Caco-2 (cell line): Measurements from ENCODE around the gene PCDHA4. TPM values are rescaled to one million over a fixed set of nuclear protein-coding genes. Genes with fewer than 3 reads are reported as not detected.
"Not testable (repeated sequence)": the region's sequence is repeated elsewhere in the genome, so short reads cannot be mapped to it uniquely, and the experiment has no call there.

ENCODE experiments used
- BruUV-seq: library from RNA; stranded (reverse); fragments of 400-500 nt; replicated peaks from 2 replicates; lab custom pipeline; 2021; lab: Mats Ljungman, UMichigan
- CTCF ChIA-PET: fragments of 300-600 bp; sonication (Branson Sonifier 250); formaldehyde crosslinking; loops from one replicate; lab custom pipeline; 2022; ENCODE audit warnings: antibody characterized with exemption; lab: Charles Lee
- POLR2A ChIA-PET: fragments of 300-600 bp; sonication (Branson Sonifier 250); formaldehyde crosslinking; loops from one replicate; lab custom pipeline; 2022; ENCODE audit warnings: antibody characterized with exemption; lab: Charles Lee
- DNase-seq, 2 experiments: peaks; one replicate each; pipeline versions ENCODE4 v3.0.0 to v3.0.0-alpha.2; 2020 to 2022
- H3K27me3 ChIP-seq: replicated peaks from 2 replicates; pipeline ENCODE4 v1.6.0; 2011; ENCODE audit warnings: low read length; ENCODE audit not compliant: control insufficient read depth, insufficient read depth
- H3K36me3 ChIP-seq: 2 replicates; pipeline ENCODE4 v1.5.1; 2011; ENCODE audit warnings: low read length; ENCODE audit not compliant: control insufficient read depth, insufficient read depth
- H3K4me1 ChIP-seq: fragments of 250-450 bp; sonication (Bioruptor Pico); 2 replicates; pipeline ENCODE4 v1.5.1; 2020; ENCODE audit warnings: mild to moderate bottlenecking
- H3K4me3 ChIP-seq: 2 replicates; pipeline ENCODE4 v1.5.1; 2011; ENCODE audit warnings: low read depth, mild to moderate bottlenecking, control low read depth, low read length
- H3K9me3 ChIP-seq: fragments of 250-450 bp; sonication (Bioruptor Pico); 2 replicates; pipeline ENCODE4 v1.5.1; 2020; ENCODE audit warnings: mild to moderate bottlenecking, moderate library complexity
- H3K27ac Mint-ChIP-seq: one replicate; pipeline ENCODE4 v1.8.0; 2022; ENCODE audit warnings: mixed read lengths; ENCODE audit not compliant: unreplicated experiment
- H3K27me3 Mint-ChIP-seq: one replicate; pipeline ENCODE4 v1.8.0; 2022; ENCODE audit warnings: mixed read lengths; ENCODE audit not compliant: insufficient read depth, unreplicated experiment
- H3K36me3 Mint-ChIP-seq: one replicate; pipeline ENCODE4 v1.8.0; 2022; ENCODE audit warnings: mild to moderate bottlenecking, mixed read lengths; ENCODE audit not compliant: insufficient read depth, unreplicated experiment
- H3K4me1 Mint-ChIP-seq: one replicate; pipeline ENCODE4 v1.8.0; 2022; ENCODE audit warnings: low read depth, mixed read lengths; ENCODE audit not compliant: unreplicated experiment
- H3K4me3 Mint-ChIP-seq: one replicate; pipeline ENCODE4 v1.8.0; 2022; ENCODE audit warnings: mild to moderate bottlenecking, moderate library complexity, mixed read lengths; ENCODE audit not compliant: unreplicated experiment
- H3K9me3 Mint-ChIP-seq: one replicate; pipeline ENCODE4 v1.8.0; 2022; ENCODE audit warnings: mixed read lengths; ENCODE audit not compliant: unreplicated experiment
- intact Hi-C: fragments of 100-400 bp; cut with micrococcal nuclease; formaldehyde crosslinking; loops from one replicate; pipeline ENCODE4 v1.10.0; 2022; ENCODE audit not compliant: unreplicated experiment
- total RNA-seq: library from RNA; stranded (reverse); gene quantifications from 2 replicates; pipeline ENCODE4 v1.2.3, GENCODE V29; 2022
- TF ChIP-seq, protein P1 (sequence below), 2 experiments: fragments of 200-600 bp in 1 of 2; IDR thresholded peaks; 1 replicate in 1 of 2; 2 replicates in 1 of 2; pipeline versions ENCODE4 v1.5.1 to v1.8.0; 2011 to 2022; ENCODE audit warnings: antibody characterized with exemption in 1 of 2, control low read depth in 1 of 2, inconsistent platforms in 1 of 2, low read depth in 1 of 2, low read length in 1 of 2, mild to moderate bottlenecking in 1 of 2, moderate library complexity in 1 of 2; ENCODE audit not compliant: insufficient read depth in 1 of 2, severe bottlenecking in 1 of 2, unreplicated experiment in 1 of 2

Gene PCDHA4
- total RNA-seq, 1 experiment from 2014 or later, result 0.07 TPM

DNA sequence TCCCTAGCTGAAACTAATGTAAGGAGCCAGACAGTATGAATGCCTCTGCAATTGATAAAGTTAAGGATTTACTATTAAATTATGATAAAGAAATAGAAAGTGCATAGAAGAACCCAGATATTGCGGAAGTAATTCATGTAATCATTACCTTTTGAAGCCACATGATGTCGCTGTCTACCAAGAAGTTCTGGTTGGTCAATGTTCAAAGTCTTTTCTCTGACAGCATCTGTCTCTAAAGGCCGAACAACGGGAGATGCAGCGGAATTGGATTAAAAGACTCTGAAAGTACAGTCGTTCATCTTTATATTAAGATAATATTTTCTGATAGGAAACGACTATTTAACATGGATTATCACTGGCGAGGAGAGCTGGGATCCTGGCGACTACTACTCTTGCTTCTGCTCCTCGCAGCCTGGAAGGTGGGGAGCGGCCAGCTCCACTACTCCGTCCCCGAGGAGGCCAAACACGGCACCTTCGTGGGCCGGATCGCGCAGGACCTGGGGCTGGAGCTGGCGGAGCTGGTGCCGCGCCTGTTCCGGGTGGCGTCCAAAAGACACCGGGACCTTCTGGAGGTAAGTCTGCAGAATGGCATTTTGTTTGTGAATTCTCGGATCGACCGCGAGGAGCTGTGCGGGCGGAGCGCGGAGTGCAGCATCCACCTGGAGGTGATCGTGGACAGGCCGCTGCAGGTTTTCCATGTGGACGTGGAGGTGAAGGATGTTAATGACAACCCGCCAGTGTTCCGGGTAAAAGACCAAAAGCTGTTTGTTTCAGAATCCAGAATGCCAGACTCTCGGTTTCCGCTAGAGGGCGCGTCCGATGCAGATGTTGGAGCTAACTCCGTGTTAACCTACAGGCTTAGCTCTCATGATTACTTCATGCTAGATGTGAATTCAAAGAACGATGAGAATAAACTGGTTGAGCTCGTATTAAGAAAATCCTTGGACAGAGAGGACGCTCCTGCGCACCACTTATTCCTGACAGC lies 34.4 kb downstream of the PCDHA4 start, which contains the start of gene PCDHA8:
PCDHA8 (plus strand) TSS at position 210 of the 985 bp plus-strand sequence; CDS start at position 345, 135 bp downstream.
- H3K9me3 Mint-ChIP-seq, result no peaks in the 10 kb centered on the region
- no peaks in the 10 kb centered on the region for H3K27me3 Mint-ChIP-seq
- Histone ChIP-seq H3K4me3 (no peak within 1 kb of the TSS), H3K36me3 (no peaks in the 10 kb centered on the region), H3K4me1 (no peaks in the 10 kb centered on the region), H3K27me3 (no peaks in the 10 kb centered on the region), H3K9me3 (0 out of 2 replicates have a peak, but pooled peaks cover 3% of the 10 kb centered on the region)
- DNase-seq, result no peak
- no peaks in the 10 kb centered on the region for H3K36me3 Mint-ChIP-seq
- intact Hi-C loops, result loop anchor here (1.0 kb wide), 1 partner anchor 200 kb away; no protein-coding TSS in a partner anchor
- POLR2A ChIA-PET, result no interaction called here
- CTCF ChIA-PET, result interaction anchor here (0.6 kb wide), 1 partner anchor 587 kb away, joined by 3 read pairs; no protein-coding TSS in a partner anchor
- TF ChIP-seq, protein P1, sequence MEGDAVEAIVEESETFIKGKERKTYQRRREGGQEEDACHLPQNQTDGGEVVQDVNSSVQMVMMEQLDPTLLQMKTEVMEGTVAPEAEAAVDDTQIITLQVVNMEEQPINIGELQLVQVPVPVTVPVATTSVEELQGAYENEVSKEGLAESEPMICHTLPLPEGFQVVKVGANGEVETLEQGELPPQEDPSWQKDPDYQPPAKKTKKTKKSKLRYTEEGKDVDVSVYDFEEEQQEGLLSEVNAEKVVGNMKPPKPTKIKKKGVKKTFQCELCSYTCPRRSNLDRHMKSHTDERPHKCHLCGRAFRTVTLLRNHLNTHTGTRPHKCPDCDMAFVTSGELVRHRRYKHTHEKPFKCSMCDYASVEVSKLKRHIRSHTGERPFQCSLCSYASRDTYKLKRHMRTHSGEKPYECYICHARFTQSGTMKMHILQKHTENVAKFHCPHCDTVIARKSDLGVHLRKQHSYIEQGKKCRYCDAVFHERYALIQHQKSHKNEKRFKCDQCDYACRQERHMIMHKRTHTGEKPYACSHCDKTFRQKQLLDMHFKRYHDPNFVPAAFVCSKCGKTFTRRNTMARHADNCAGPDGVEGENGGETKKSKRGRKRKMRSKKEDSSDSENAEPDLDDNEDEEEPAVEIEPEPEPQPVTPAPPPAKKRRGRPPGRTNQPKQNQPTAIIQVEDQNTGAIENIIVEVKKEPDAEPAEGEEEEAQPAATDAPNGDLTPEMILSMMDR (IDR thresholded peaks at IDR 0.05; ENCODE audit: insufficient read depth in 1 of 2, low read depth in 1 of 2, low read length in 1 of 2, severe bottlenecking in 1 of 2, unreplicated experiment in 1 of 2), result no peak
- H3K4me1 Mint-ChIP-seq, result no peaks in the 10 kb centered on the region
- no peak within 1 kb of the TSS for H3K4me3 Mint-ChIP-seq
- no peak within 1 kb of the TSS for H3K27ac Mint-ChIP-seq
- BruUV-seq, result no TSS peak

DNA sequence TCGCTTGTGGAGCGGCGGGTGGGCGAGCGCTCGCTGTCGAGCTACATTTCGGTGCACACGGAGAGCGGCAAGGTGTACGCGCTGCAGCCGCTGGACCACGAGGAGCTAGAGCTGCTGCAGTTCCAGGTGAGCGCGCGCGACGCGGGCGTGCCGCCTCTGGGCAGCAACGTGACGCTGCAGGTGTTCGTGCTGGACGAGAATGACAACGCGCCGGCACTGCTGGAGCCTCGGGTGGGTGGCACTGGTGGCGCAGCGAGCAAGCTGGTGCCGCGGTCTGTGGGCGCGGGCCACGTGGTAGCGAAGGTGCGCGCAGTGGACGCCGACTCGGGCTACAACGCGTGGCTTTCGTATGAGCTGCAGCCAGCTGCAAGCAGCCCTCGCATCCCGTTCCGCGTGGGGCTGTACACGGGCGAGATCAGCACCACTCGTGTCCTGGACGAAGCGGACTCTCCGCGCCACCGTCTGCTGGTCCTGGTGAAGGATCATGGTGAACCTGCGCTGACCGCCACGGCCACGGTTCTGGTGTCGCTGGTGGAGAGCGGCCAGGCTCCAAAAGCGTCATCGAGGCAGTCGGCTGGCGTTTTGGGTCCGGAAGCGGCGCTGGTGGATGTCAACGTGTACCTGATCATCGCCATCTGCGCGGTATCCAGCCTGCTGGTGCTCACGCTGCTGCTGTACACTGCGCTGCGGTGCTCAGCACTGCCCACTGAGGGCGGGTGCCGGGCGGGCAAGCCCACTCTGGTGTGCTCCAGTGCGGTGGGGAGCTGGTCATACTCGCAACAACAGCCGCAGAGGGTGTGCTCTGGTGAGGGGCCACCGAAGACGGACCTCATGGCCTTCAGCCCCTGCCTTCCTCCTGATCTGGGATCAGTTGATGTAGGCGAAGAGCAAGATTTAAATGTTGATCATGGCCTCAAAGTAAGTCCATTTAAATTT lies 36.2 kb downstream of the PCDHA4 start:
- no TSS peak for BruUV-seq
- no peaks in the 10 kb centered on the region for H3K4me1 Mint-ChIP-seq
- H3K27me3 Mint-ChIP-seq, result no peaks in the 10 kb centered on the region
- Histone ChIP-seq H3K9me3 (peaks cover 7% of the 10 kb centered on the region; the same call in 1 of the 2 replicates), H3K27me3 (no peaks in the 10 kb centered on the region), H3K4me3 (no peak overlapping the region), H3K36me3 (no peaks in the 10 kb centered on the region), H3K4me1 (no peaks in the 10 kb centered on the region)
- ChIA-PET CTCF (no interaction called here), POLR2A (no interaction called here)
- H3K4me3 Mint-ChIP-seq, result no peak overlapping the region
- TF ChIP-seq, protein P1 (IDR thresholded peaks at IDR 0.05; ENCODE audit: insufficient read depth in 1 of 2, low read depth in 1 of 2, low read length in 1 of 2, severe bottlenecking in 1 of 2, unreplicated experiment in 1 of 2), result no peak
- H3K9me3 Mint-ChIP-seq, result no peaks in the 10 kb centered on the region
- no peak for DNase-seq
- H3K27ac Mint-ChIP-seq, result no peak overlapping the region
- intact Hi-C loops, result no loop called here
- no peaks in the 10 kb centered on the region for H3K36me3 Mint-ChIP-seq

DNA sequence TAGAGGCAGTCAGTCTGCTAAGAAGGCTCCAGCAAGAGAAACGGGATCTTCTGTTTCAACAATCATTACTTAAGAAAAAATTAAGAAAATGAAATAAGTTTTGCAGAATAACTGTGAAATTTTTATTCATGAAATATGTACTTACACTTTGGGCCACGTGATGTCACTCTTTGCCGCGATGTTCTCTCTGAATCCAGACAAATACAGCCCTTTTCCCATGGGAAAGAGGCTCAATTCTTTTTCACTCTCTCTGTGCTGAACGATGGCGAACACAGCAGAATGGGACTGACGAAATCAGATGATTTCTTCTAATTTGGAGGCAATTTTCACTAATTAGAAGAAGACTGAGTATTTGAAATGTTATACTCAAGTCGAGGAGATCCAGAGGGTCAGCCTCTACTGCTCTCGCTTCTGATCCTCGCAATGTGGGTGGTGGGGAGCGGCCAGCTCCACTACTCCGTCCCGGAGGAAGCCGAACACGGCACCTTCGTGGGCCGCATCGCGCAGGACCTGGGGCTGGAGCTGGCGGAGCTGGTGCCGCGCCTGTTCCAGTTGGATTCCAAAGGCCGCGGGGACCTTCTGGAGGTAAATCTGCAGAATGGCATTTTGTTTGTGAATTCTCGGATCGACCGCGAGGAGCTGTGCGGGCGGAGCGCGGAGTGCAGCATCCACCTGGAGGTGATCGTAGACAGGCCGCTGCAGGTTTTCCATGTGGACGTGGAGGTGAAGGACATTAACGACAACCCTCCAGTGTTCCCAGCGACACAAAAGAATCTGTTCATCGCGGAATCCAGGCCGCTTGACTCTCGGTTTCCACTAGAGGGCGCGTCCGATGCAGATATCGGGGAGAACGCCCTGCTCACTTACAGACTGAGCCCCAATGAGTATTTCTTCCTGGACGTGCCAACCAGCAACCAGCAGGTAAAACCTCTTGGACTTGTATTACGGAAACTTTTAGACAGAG lies 41.6 kb downstream of the PCDHA4 start, which contains the start of gene PCDHA9:
PCDHA9 (plus strand) TSS at position 244 of the 964 bp plus-strand sequence; CDS start at position 358, 114 bp downstream.
- POLR2A ChIA-PET, H3K4me3 Mint-ChIP-seq, BruUV-seq, CTCF ChIA-PET, DNase-seq, H3K27me3 Mint-ChIP-seq, H3K4me1 ChIP-seq, H3K36me3 Mint-ChIP-seq, H3K36me3 ChIP-seq, H3K9me3 Mint-ChIP-seq, H3K4me1 Mint-ChIP-seq, H3K9me3 ChIP-seq, H3K4me3 ChIP-seq, intact Hi-C loops, H3K27ac Mint-ChIP-seq, H3K27me3 ChIP-seq: not testable (repeated sequence)

GRCh38 chr5:140849831-140850634 lies 43.2 kb downstream of the PCDHA4 start:
- H3K4me3 ChIP-seq, H3K9me3 ChIP-seq, POLR2A ChIA-PET, H3K27me3 Mint-ChIP-seq, H3K36me3 ChIP-seq, BruUV-seq, H3K4me1 Mint-ChIP-seq, DNase-seq, H3K36me3 Mint-ChIP-seq, CTCF ChIA-PET, intact Hi-C loops, H3K4me3 Mint-ChIP-seq, H3K9me3 Mint-ChIP-seq, H3K27me3 ChIP-seq, H3K27ac Mint-ChIP-seq, H3K4me1 ChIP-seq: not testable (repeated sequence)
